HG02870 (cell line): ENCODE results near the gene ADAM33.

ENCODE experiments used
- ATAC-seq: cut with Tn5 transposase; IDR thresholded peaks from one replicate; pipeline ENCODE4 v1.9.1; 2021; ENCODE audit warnings: mild to moderate bottlenecking, moderate library complexity; ENCODE audit not compliant: unreplicated experiment

Gene ADAM33

GRCh38 chr20:3710703-3711483, 29.1 kb upstream of the ADAM33 start:
- no peak for ATAC-seq

GRCh38 chr20:3710011-3710466, 28.2 kb upstream of the ADAM33 start:
- no peak for ATAC-seq

GRCh38 chr20:3707508-3707899, 25.7 kb upstream of the ADAM33 start:
- ATAC-seq: no peak

GRCh38 chr20:3706774-3707507, 25.1 kb upstream of the ADAM33 start:
- ATAC-seq: no peak

GRCh38 chr20:3705970-3706739, 24.3 kb upstream of the ADAM33 start:
- ATAC-seq: no peak

- ATAC-seq: no peak
Measured at GRCh38 chr20:3705491-3705969, 23.7 kb upstream of the ADAM33 start.

- ATAC-seq: no peak
Measured at GRCh38 chr20:3704087-3704486, 22.3 kb upstream of the ADAM33 start.

GRCh38 chr20:3702611-3703391, 21.0 kb upstream of the ADAM33 start:
- ATAC-seq: no peak

- no peak for ATAC-seq
Measured at GRCh38 chr20:3701061-3701998, 19.5 kb upstream of the ADAM33 start.

GRCh38 chr20:3699037-3699436, 17.2 kb upstream of the ADAM33 start:
- ATAC-seq: no peak

GRCh38 chr20:3698591-3699001, 16.8 kb upstream of the ADAM33 start:
- ATAC-seq: no peak

- ATAC-seq: no peak
Measured at GRCh38 chr20:3697588-3698305, 15.9 kb upstream of the ADAM33 start.

- no peak for ATAC-seq
Measured at GRCh38 chr20:3696745-3697587, 15.2 kb upstream of the ADAM33 start.

- ATAC-seq: no peak
Measured at GRCh38 chr20:3696200-3696599, 14.4 kb upstream of the ADAM33 start.

GRCh38 chr20:3694864-3695263, 13.1 kb upstream of the ADAM33 start:
- ATAC-seq: no peak

- ATAC-seq: no peak
Measured at GRCh38 chr20:3693376-3693775, 11.6 kb upstream of the ADAM33 start.

- no peak for ATAC-seq
Measured at GRCh38 chr20:3692706-3693294, 11.0 kb upstream of the ADAM33 start.

- no peak for ATAC-seq
Measured at GRCh38 chr20:3691897-3692296, 10.1 kb upstream of the ADAM33 start.
